CD4-positive, alpha-beta T cell (primary cell): ENCODE measurements around the gene ENC1. TPM values are rescaled to one million over a fixed set of nuclear protein-coding genes. Genes with fewer than 3 reads are reported as not detected.

ENCODE experiments used
- ATAC-seq: fragments of 200-7000 bp; cut with Tn5 transposase; one replicate; pipeline ENCODE4 v1.10.0; 2022; ENCODE audit warnings: mild to moderate bottlenecking; ENCODE audit not compliant: poor library complexity
- CTCF ChIA-PET: fragments of 350-600 bp; sonication (Branson Sonifier 250); formaldehyde crosslinking; loops from one replicate; lab custom pipeline; 2021; ENCODE audit warnings: antibody characterized with exemption, inconsistent platforms; lab: Charles Lee
- POLR2A ChIA-PET: fragments of 350-600 bp; sonication (Branson Sonifier 250); formaldehyde crosslinking; loops from one replicate; lab custom pipeline; 2021; ENCODE audit warnings: antibody characterized with exemption, inconsistent platforms; lab: Charles Lee
- DNase-seq, 14 experiments: peaks; one replicate each; pipeline ENCODE4 v3.0.0-alpha.2; 2013 to 2020; ENCODE audit warnings: mixed read lengths in 2 of 14
- H3K27ac ChIP-seq, 2 donors: one replicate each; pipeline versions ENCODE4 v1.5.1 to v1.7.0; 2013; ENCODE audit warnings: low read length in 2 of 2, low read depth in 1 of 2, mild to moderate bottlenecking in 1 of 2
- H3K27me3 ChIP-seq, 2 experiments: 1 replicate in 1 of 2; 2 replicates in 1 of 2; pipeline versions ENCODE4 v1.6.1 to v1.7.0; 2013; ENCODE audit warnings: low read length in 2 of 2, control low read depth in 1 of 2, mild to moderate bottlenecking in 1 of 2, moderate library complexity in 1 of 2; ENCODE audit not compliant: insufficient read depth in 2 of 2, control insufficient read depth in 1 of 2
- H3K36me3 ChIP-seq: one replicate; pipeline ENCODE4 v1.6.1; 2013; ENCODE audit warnings: low read length, control low read depth; ENCODE audit not compliant: insufficient read depth
- H3K4me1 ChIP-seq: one replicate; pipeline ENCODE4 v1.6.1; 2013; ENCODE audit warnings: low read length, control low read depth; ENCODE audit not compliant: insufficient read depth
- H3K4me3 ChIP-seq: one replicate; pipeline ENCODE4 v1.5.1; 2013; ENCODE audit warnings: mild to moderate bottlenecking, low read length, moderate library complexity
- H3K9me3 ChIP-seq, 2 experiments: 1 replicate in 1 of 2; 2 replicates in 1 of 2; pipeline versions ENCODE4 v1.6.1 to v1.7.0; 2013; ENCODE audit warnings: low read length in 2 of 2, mild to moderate bottlenecking in 2 of 2, control low read depth in 1 of 2, moderate library complexity in 1 of 2; ENCODE audit not compliant: control insufficient read depth in 1 of 2, insufficient read depth in 1 of 2
- H3K27ac Mint-ChIP-seq: one replicate; pipeline ENCODE4 v1.8.0; 2020; ENCODE audit warnings: mixed read lengths
- H3K27me3 Mint-ChIP-seq: one replicate; pipeline ENCODE4 v1.8.0; 2021; ENCODE audit warnings: mixed read lengths
- H3K36me3 Mint-ChIP-seq: one replicate; pipeline ENCODE4 v1.8.0; 2021; ENCODE audit warnings: low read depth, mixed read lengths
- H3K4me1 Mint-ChIP-seq: one replicate; pipeline ENCODE4 v1.8.0; 2021; ENCODE audit warnings: low read depth, mixed read lengths
- H3K4me3 Mint-ChIP-seq: one replicate; pipeline ENCODE4 v1.8.0; 2020; ENCODE audit warnings: mild to moderate bottlenecking, mixed read lengths
- H3K9me3 Mint-ChIP-seq: one replicate; pipeline ENCODE4 v1.8.0; 2020; ENCODE audit warnings: mixed read lengths
- CTCF ChIP-seq: fragments of 200-600 bp; IDR thresholded peaks from one replicate; pipeline ENCODE4 v1.8.0; 2022; ENCODE audit warnings: antibody characterized with exemption, mild to moderate bottlenecking
- intact Hi-C, 2 experiments: fragments of 100-400 bp; cut with DNase I in 1 of 2; cut with micrococcal nuclease in 1 of 2; formaldehyde crosslinking; loops; one replicate each; pipeline versions ENCODE4 v1.15.1 to v1.9.0; 2023 to 2025; cut with DNase I, micrococcal nuclease
- total RNA-seq, 174 experiments: library from RNA in 2 of 174; stranded (reverse) in 2 of 174; gene quantifications; one replicate each; pipeline ENCODE4 v1.2.3 and lab custom pipeline; 2021 to 2026

ENC1 gene
- total RNA-seq, 2 experiments from 2014 or later, result 39.6 to 40.1 TPM

- CTCF ChIA-PET, result no interaction called here
- Histone ChIP-seq H3K27ac (no peak overlapping the region), H3K27me3 (no peaks in the 10 kb centered on the region), H3K36me3 (no peaks in the 10 kb centered on the region), H3K9me3 (no peaks in the 10 kb centered on the region), H3K4me3 (no peak overlapping the region), H3K4me1 (peaks cover 31% of the 10 kb centered on the region)
- POLR2A ChIA-PET, result interaction anchor here (2.0 kb wide), 1 partner anchor 60 kb away, joined by 10 read pairs; the partner anchor contains the start of gene ENC1
- DNase-seq, result no peak
- Mint-ChIP-seq H3K27ac (no peak overlapping the region), H3K4me1 (peaks cover 41% of the 10 kb centered on the region), H3K9me3 (no peaks in the 10 kb centered on the region), H3K36me3 (no peaks in the 10 kb centered on the region), H3K27me3 (no peaks in the 10 kb centered on the region), H3K4me3 (no peak overlapping the region)
- no peak for TF ChIP-seq CTCF
- ATAC-seq, result no peak
- intact Hi-C loops, result no loop called here
Measured at GRCh38 chr5:74580729-74581109, 59.8 kb downstream of the ENC1 start.

GRCh38 chr5:74579215-74579614 is 61.3 kb downstream of the ENC1 start:
- peaks cover 31% of the 10 kb centered on the region for H3K4me1 ChIP-seq
- H3K4me1 Mint-ChIP-seq, result peaks cover 45% of the 10 kb centered on the region
- H3K36me3 Mint-ChIP-seq, result no peaks in the 10 kb centered on the region
- H3K4me3 Mint-ChIP-seq, result peak overlapping the region; percentile 70
- no peaks in the 10 kb centered on the region for H3K36me3 ChIP-seq
- H3K4me3 ChIP-seq, result no peak overlapping the region
- ChIA-PET CTCF (no interaction called here), POLR2A (interaction anchor here (2.0 kb wide), 1 partner anchor 61 kb away, joined by 10 read pairs; the partner anchor contains the start of gene ENC1)
- intact Hi-C loops, result loop anchor here in 1 of 2 experiments (2.0 kb wide), 2 partner anchors 52 to 62 kb away; partner anchors contain the start of gene ENC1
- H3K9me3 Mint-ChIP-seq, result no peaks in the 10 kb centered on the region
- H3K27ac ChIP-seq, result peak overlapping the region in 1 of 2 donors; percentile 5
- peak; percentile 86 for ATAC-seq
- peak overlapping the region; percentile 81 for H3K27ac Mint-ChIP-seq
- no peaks in the 10 kb centered on the region for H3K27me3 ChIP-seq
- H3K27me3 Mint-ChIP-seq, result no peaks in the 10 kb centered on the region
- TF ChIP-seq CTCF, result no peak
- DNase-seq, result peak; percentile 9 to 83 (median 36)
- no peaks in the 10 kb centered on the region for H3K9me3 ChIP-seq

- Mint-ChIP-seq H3K36me3 (no peaks in the 10 kb centered on the region), H3K27ac (peak overlapping the region; percentile 81), H3K27me3 (no peaks in the 10 kb centered on the region), H3K4me1 (peaks cover 45% of the 10 kb centered on the region), H3K4me3 (peak overlapping the region; percentile 70), H3K9me3 (no peaks in the 10 kb centered on the region)
- ChIA-PET POLR2A (interaction anchor here (2.0 kb wide), 1 partner anchor 62 kb away, joined by 10 read pairs; the partner anchor contains the start of gene ENC1), CTCF (no interaction called here)
- intact Hi-C loops, result loop anchor here in 1 of 2 experiments (1.0 to 2.0 kb wide), 3 partner anchors 18 to 62 kb away; partner anchors contain the start of gene ENC1
- H3K4me3 ChIP-seq, result no peak overlapping the region
- no peaks in the 10 kb centered on the region for H3K9me3 ChIP-seq
- H3K4me1 ChIP-seq, result peaks cover 31% of the 10 kb centered on the region
- no peak for TF ChIP-seq CTCF
- peak overlapping the region in 1 of 2 donors; percentile 5 for H3K27ac ChIP-seq
- peak; percentile 19 for ATAC-seq
- no peaks in the 10 kb centered on the region for H3K36me3 ChIP-seq
- H3K27me3 ChIP-seq, result no peaks in the 10 kb centered on the region
- peak in 2 of 14 experiments; percentile 21 to 32 for DNase-seq
Measured at GRCh38 chr5:74578356-74579044, 62.0 kb downstream of the ENC1 start.

Other genes starting within 250 kb of the ENC1 start
- 10 to 100 TPM; 31.9 to 33.8 TPM for gene HEXB, start 44.5 kb upstream of the ENC1 start, total RNA-seq
- 10 to 100 TPM; 10.9 to 12.3 TPM for gene GFM2, start 126.4 kb upstream of the ENC1 start, total RNA-seq
- 100 to 1,000 TPM; 190 to 200 TPM for gene NSA2, start 126.5 kb upstream of the ENC1 start, total RNA-seq
- gene FAM169A, start 225.7 kb upstream of the ENC1 start, total RNA-seq, result 10 to 100 TPM; 13.3 to 14.7 TPM